Measurements from ENCODE around the gene IL36B.

DNA sequence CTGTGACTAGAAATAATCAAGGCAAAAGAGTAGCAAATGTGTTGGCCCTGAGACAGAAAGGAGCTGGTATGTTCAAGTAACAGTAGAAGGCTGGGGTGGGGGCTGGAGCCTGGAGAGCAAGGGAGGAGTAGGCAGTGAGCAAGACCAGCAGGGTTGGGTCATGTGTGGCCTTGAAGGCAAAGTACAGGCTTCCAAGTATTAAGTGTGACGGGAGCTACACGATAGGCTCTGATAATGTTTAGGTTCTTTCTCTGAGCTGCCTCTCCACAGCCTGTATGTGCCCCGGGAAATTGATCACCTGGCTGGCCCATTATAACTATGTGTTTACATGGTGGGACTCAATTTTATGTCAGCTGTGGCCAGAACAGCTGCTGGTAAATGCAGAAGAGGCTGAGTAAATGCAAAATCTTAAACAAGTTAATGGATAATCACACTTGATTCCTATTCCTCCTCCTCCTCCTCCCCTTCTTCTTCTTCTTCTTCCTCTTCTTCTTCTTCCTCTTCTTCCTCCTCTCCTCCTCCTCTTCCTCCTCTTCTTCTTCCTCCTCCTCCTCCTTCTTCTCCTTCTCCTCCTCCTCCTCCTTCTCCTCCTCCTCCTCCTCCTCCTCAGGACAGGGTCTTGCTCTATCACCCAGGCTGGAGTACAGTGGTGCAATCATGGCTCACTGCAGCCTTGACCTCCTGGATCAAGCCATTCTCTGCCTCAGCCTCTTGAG, 24.4 kb upstream of the IL36B start:
- TF ChIP-seq, protein P1, sequence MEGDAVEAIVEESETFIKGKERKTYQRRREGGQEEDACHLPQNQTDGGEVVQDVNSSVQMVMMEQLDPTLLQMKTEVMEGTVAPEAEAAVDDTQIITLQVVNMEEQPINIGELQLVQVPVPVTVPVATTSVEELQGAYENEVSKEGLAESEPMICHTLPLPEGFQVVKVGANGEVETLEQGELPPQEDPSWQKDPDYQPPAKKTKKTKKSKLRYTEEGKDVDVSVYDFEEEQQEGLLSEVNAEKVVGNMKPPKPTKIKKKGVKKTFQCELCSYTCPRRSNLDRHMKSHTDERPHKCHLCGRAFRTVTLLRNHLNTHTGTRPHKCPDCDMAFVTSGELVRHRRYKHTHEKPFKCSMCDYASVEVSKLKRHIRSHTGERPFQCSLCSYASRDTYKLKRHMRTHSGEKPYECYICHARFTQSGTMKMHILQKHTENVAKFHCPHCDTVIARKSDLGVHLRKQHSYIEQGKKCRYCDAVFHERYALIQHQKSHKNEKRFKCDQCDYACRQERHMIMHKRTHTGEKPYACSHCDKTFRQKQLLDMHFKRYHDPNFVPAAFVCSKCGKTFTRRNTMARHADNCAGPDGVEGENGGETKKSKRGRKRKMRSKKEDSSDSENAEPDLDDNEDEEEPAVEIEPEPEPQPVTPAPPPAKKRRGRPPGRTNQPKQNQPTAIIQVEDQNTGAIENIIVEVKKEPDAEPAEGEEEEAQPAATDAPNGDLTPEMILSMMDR (IDR thresholded peaks at IDR 0.05; ENCODE audit: low read depth, low read length, poor library complexity, severe bottlenecking): no peak
- no peak for TF ChIP-seq EZH2phosphoT487 (IDR thresholded peaks at IDR 0.05; ENCODE audit: borderline replicate concordance, low read length)

Data from DOHH2 (cell line).